ENCODE measurements around the gene CCSER1.
"Not testable (repeated sequence)": the region's sequence is repeated elsewhere in the genome, so short reads cannot be mapped to it uniquely, and the experiment has no call there.

The CCSER1 gene

GRCh38 chr4:91623603-91623967, 1496.4 kb downstream of the CCSER1 start:
- DNase-seq, result not testable (repeated sequence)

- no peak for DNase-seq
These were observed 1502.9 kb downstream of the CCSER1 start for GRCh38 chr4:91630054-91630453.

- DNase-seq, result no peak
These were observed 1503.6 kb downstream of the CCSER1 start for GRCh38 chr4:91630764-91631163.

DNA sequence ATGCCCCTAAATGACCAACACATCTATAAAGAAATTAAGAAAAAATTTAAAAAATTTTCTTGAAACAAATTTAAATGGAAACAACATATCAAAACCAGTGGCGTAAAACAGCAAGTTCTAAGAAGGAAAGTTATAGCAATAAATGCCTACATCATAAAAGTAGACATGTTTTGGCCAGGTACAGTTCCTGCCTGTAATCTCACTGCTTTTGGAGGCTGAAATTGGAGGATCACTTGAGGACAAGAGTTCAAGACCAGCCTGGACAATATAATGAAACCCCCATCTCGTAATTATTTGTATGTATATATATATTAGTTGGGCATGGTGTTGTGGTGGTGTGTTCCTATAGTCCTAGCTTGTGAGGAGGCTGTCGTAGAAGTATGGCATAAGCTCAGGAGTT, 1504.1 kb downstream of the CCSER1 start:
- DNase-seq, result no peak

DNA sequence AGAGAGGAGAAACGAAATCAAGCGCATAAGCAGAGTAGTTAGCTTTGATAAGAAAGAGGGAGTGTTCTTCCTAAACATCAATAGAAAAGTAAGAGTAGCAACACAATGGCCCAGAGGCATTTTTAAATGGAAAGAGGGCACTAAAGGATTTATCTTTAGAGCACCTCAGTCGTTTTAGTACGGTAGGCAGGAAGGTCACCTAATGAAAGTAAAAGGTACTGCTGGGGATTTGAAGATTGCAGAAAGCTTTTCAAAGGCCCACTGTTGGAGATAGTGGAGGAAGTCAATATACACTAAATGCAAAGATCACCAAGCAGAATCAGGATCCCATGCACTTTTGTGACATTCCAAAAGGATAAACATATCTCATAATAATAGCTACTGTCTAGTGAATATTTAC, 1508.9 kb downstream of the CCSER1 start:
- DNase-seq, result no peak
